Sigmoid colon (tissue), 7 donors: ENCODE results near the gene MYO5C. TPM values are rescaled to one million over a fixed set of nuclear protein-coding genes. Genes with fewer than 3 reads are reported as not detected.

Experiments
- DNase-seq: peaks from one replicate; pipeline ENCODE4 v3.0.0-alpha.2; 2019
- H3K27ac ChIP-seq, 4 donors: fragments of 200-600 bp; sonication (generic); one replicate each; pipeline ENCODE4 v1.5.1; 2016 to 2019; ENCODE audit warnings: mild to moderate bottlenecking in 1 of 4
- H3K27me3 ChIP-seq, 3 donors: fragments of 200-600 bp; sonication (generic); one replicate each; pipeline ENCODE4 v1.5.1; 2019; ENCODE audit warnings: mild to moderate bottlenecking in 1 of 3
- H3K36me3 ChIP-seq, 4 donors: fragments of 200-600 bp; sonication (generic); one replicate each; pipeline ENCODE4 v1.5.1; 2016 to 2019
- H3K4me1 ChIP-seq, 4 donors: fragments of 200-600 bp; sonication (generic); one replicate each; pipeline ENCODE4 v1.5.1; 2017 to 2019
- H3K4me3 ChIP-seq, 4 donors: fragments of 200-600 bp; sonication (generic); one replicate each; pipeline ENCODE4 v1.5.1; 2017 to 2019; ENCODE audit warnings: mild to moderate bottlenecking in 2 of 4, moderate library complexity in 1 of 4
- H3K9me3 ChIP-seq, 4 donors: fragments of 200-600 bp in 3 of 4; sonication (generic) in 3 of 4; one replicate each; pipeline versions ENCODE4 v1.5.1 to v1.6.1; 2013 to 2019
- CTCF ChIP-seq, 4 experiments: fragments of 450-650 bp in 3 of 4; fragments of 200-600 bp in 1 of 4; IDR thresholded peaks; one replicate each; pipeline ENCODE4 v1.5.1; 2016 to 2019; ENCODE audit warnings: antibody characterized with exemption in 4 of 4, mild to moderate bottlenecking in 3 of 4, moderate library complexity in 2 of 4
- EP300 ChIP-seq, 4 donors: sonication (generic); formaldehyde crosslinking; IDR thresholded peaks; one replicate each; pipeline ENCODE4 v1.6.1; 2017; ENCODE audit warnings: antibody characterized with exemption in 4 of 4
- POLR2A ChIP-seq, 2 donors: fragments of 450-650 bp; IDR thresholded peaks; one replicate each; pipeline ENCODE4 v1.6.1; 2016; ENCODE audit warnings: antibody characterized with exemption in 2 of 2, mild to moderate bottlenecking in 2 of 2, moderate library complexity in 2 of 2
- POLR2AphosphoS5 ChIP-seq, 4 donors: sonication (generic); formaldehyde crosslinking; IDR thresholded peaks; one replicate each; pipeline ENCODE4 v1.6.1; 2017; ENCODE audit warnings: antibody characterized with exemption in 4 of 4
- WGBS, 2 donors: extraction: QIAGEN DNeasy Blood & Tissue Kit; methylation state at CpG; one replicate each; pipeline ENCODE4 v1.1.7; 2013; 5-methylcytosine and 5-hydroxymethylcytosine counted together
- intact Hi-C: fragments of 100-400 bp; cut with DNase I; formaldehyde crosslinking; loops from one replicate; pipeline ENCODE4 v1.15.1; 2023
- polyA plus RNA-seq, 3 donors: library from polyadenylated mRNA; stranded (reverse); fragments of 200-250 nt; gene quantifications; one replicate each; pipeline ENCODE4 v1.2.3, GENCODE V29; 2013
- total RNA-seq, 4 donors: library from RNA; depleted of rRNA; stranded (reverse); fragments of >200 nt; gene quantifications; one replicate each; pipeline ENCODE4 v1.1.0, GENCODE V29; 2016
- donor health status: healthy with polysubstance abuse.
- donor health status: Bipolar disorder and iron deficiency.
- donor health status: healthy.

The MYO5C gene
- total and polyA plus RNA-seq, 7 donors: 3.6 to 16.5 (median 11.9) TPM

DNA sequence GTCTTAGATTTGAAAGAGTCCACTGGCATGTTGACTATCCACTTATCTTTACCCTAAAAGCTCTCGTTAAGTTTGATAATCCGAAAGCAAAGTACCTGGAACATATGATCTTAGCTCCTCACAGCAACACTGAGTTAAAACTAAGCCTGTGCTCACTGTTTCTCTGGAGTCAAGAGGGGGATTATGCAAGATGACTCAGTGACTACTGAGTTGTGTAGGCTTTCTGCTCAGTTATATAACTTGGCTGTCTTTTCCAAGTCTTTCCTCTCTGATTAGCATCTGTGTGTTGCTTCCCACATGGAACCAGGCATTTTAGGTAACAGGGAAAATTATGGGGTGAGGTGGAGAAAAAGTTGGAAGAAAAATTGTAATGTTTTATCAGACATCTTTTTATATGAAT is 31.2 kb upstream of the MYO5C start:
- no peak for TF ChIP-seq CTCF (IDR thresholded peaks at IDR 0.05)
- TF ChIP-seq EP300 (IDR thresholded peaks at IDR 0.05): no peak
- Histone ChIP-seq H3K4me1 (no peaks in the 10 kb centered on the region), H3K27ac (no peak overlapping the region), H3K4me3 (no peak overlapping the region), H3K36me3 (peaks cover 5 to 63% (median 13%) of the 10 kb centered on the region in 4 donors), H3K9me3 (no peaks in the 10 kb centered on the region), H3K27me3 (no peaks in the 10 kb centered on the region)
- no peak for DNase-seq
- 76 to 79% methylated on average over 2 of the region's 2 CpGs for WGBS, 2 donors
- intact Hi-C loops: loop anchor here (5.0 kb wide), 1 partner anchor 69 kb away; no protein-coding TSS in a partner anchor

GRCh38 chr15:52324109-52324508 is 28.5 kb upstream of the MYO5C start:
- TF ChIP-seq POLR2AphosphoS5 (IDR thresholded peaks at IDR 0.05): no peak
- TF ChIP-seq CTCF (IDR thresholded peaks at IDR 0.05): no peak
- no peak for TF ChIP-seq POLR2A (IDR thresholded peaks at IDR 0.05)
- no peak for TF ChIP-seq EP300 (IDR thresholded peaks at IDR 0.05)
- no peaks in the 10 kb centered on the region for H3K4me1 ChIP-seq
- peaks cover 5 to 72% (median 27%) of the 10 kb centered on the region in 4 donors for H3K36me3 ChIP-seq
- no peaks in the 10 kb centered on the region for H3K9me3 ChIP-seq
- no peak overlapping the region for H3K4me3 ChIP-seq
- WGBS, 2 donors: 51 to 55% methylated on average over 1 of the region's 1 CpG
- H3K27me3 ChIP-seq: no peaks in the 10 kb centered on the region
- intact Hi-C loops: no loop called here
- H3K27ac ChIP-seq: no peak overlapping the region
- no peak for DNase-seq

DNA sequence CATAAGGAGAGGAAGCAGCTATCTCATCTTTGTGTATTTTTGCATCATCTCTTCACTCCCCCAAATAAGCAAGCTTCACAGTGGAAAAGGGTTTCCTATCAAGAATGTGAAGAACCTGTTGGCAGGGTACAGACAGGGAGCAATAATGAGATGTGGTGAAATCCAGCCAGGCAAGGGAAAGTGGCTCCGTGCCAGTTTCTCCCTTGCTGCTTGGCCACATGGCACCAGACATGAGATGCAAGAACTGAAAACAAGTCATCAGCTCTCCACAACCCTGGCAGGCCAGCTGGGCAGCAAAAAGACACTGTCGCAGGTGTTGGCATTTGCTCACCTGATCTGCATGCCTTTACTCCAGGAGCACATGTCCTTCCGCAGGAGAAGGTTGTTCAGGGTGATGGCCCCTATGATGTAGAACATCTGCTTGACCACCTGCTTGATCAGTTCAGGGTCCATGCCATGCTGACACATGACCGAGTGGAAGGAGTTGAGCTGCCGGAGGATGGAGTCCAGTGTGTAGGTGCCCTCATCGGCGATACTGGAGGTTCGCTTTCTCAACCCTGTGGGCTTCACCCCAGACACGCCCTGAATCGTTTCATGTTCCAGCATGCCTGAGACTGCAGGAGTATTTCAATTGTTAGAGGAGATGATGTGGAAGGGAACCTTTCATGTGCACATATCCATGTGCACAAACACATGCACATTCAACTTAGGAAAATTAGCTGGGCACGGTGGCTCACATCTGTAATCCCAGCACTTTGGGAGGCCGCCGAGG is 23.3 kb upstream of the MYO5C start:
- Histone ChIP-seq H3K27me3 (no peaks in the 10 kb centered on the region), H3K9me3 (no peaks in the 10 kb centered on the region), H3K4me3 (no peak overlapping the region), H3K4me1 (no peaks in the 10 kb centered on the region), H3K36me3 (peaks cover 5 to 79% (median 24%) of the 10 kb centered on the region in 4 donors), H3K27ac (no peak overlapping the region)
- intact Hi-C loops: no loop called here
- no peak for TF ChIP-seq POLR2AphosphoS5 (IDR thresholded peaks at IDR 0.05)
- no peak for TF ChIP-seq CTCF (IDR thresholded peaks at IDR 0.05)
- no peak for TF ChIP-seq EP300 (IDR thresholded peaks at IDR 0.05)
- no peak for TF ChIP-seq POLR2A (IDR thresholded peaks at IDR 0.05)
- no peak for DNase-seq
- 94 to 97% methylated on average over 13 of the region's 13 CpGs for WGBS, 2 donors

- H3K36me3 ChIP-seq: peaks cover 5 to 85% (median 29%) of the 10 kb centered on the region in 4 donors
- DNase-seq: no peak
- intact Hi-C loops: no loop called here
These were observed 22.1 kb upstream of the MYO5C start for GRCh38 chr15:52317688-52318087.

More at GRCh38 chr15:52317688-52318087, 22.1 kb upstream of the MYO5C start:
- no peaks in the 10 kb centered on the region for H3K4me1 ChIP-seq
- no peak overlapping the region for H3K27ac ChIP-seq
- TF ChIP-seq CTCF (IDR thresholded peaks at IDR 0.05) (no peak), POLR2AphosphoS5 (IDR thresholded peaks at IDR 0.05) (no peak), EP300 (IDR thresholded peaks at IDR 0.05) (no peak), POLR2A (IDR thresholded peaks at IDR 0.05) (no peak)
- WGBS, 2 donors: 94 to 95% methylated on average over 2 of the region's 2 CpGs
- no peaks in the 10 kb centered on the region for H3K27me3 ChIP-seq
- H3K9me3 ChIP-seq: no peaks in the 10 kb centered on the region
- no peak overlapping the region for H3K4me3 ChIP-seq
